HCT116 (cell line): Measurements from ENCODE around the gene LAPTM4A. TPM values are rescaled to one million over a fixed set of nuclear protein-coding genes. Genes with fewer than 3 reads are reported as not detected.

Experiments
- ATAC-seq: fragments of 200-7000 bp; cut with Tn5 transposase; 2 replicates; pipeline ENCODE4 v1.9.1; 2020; ENCODE audit warnings: mild to moderate bottlenecking, moderate library complexity
- BruUV-seq: library from RNA; stranded (reverse); fragments of 400-500 nt; replicated peaks from 2 replicates; lab custom pipeline; 2021; lab: Mats Ljungman, UMichigan
- CTCF ChIA-PET: fragments of 300-600 bp; sonication (Branson Sonifier 250); formaldehyde crosslinking; loops from one replicate; lab custom pipeline; 2021; ENCODE audit warnings: antibody characterized with exemption; lab: Charles Lee
- POLR2A ChIA-PET: fragments of 300-600, 350-600 bp; sonication (Branson Sonifier 250); formaldehyde crosslinking; loops from one replicate; lab custom pipeline; 2021; ENCODE audit warnings: antibody characterized with exemption; lab: Charles Lee
- RAD21 ChIA-PET, 2 experiments: fragments of 300-600 bp; sonication (Branson Sonifier 250); formaldehyde crosslinking; loops; one replicate each; lab custom pipeline; 2023; ENCODE audit warnings: low total read pairs in 2 of 2; ENCODE audit not compliant: uncharacterized antibody in 2 of 2, unreplicated experiment in 2 of 2, low non-redundant PET in 1 of 2; lab: Charles Lee
- DNase-seq: peaks from one replicate; pipeline ENCODE4 v3.0.0-alpha.2; 2010; ENCODE audit warnings: low read depth, low spot score
- H2AFZ ChIP-seq: fragments of 200-600 bp; shearing (Covaris generic), sonication (generic); 2 replicates; pipeline ENCODE4 v1.6.1; 2017; ENCODE audit warnings: low read depth, mixed run types, mixed read lengths, antibody characterized with exemption, low read length; ENCODE audit not compliant: poor library complexity, severe bottlenecking
- H3K27ac ChIP-seq: 2 replicates; pipeline ENCODE4 v1.5.1; 2012; ENCODE audit warnings: low read depth, low read length
- H3K27me3 ChIP-seq: fragments of 200-600 bp; sonication (generic); 2 replicates; pipeline ENCODE4 v1.6.1; 2016; ENCODE audit warnings: mixed run types, low read length, mixed read lengths; ENCODE audit not compliant: insufficient read depth
- H3K36me3 ChIP-seq, 2 experiments: fragments of 200-500 bp in 1 of 2; fragments of 200-600 bp in 1 of 2; sonication (Bioruptor generic) in 1 of 2; sonication (generic) in 1 of 2; 2 replicates each; pipeline versions ENCODE4 v1.5.1 to v1.6.1; 2014 to 2016; ENCODE audit warnings: low read length in 2 of 2, inconsistent platforms in 1 of 2, mixed read lengths in 1 of 2, mixed run types in 1 of 2; ENCODE audit not compliant: insufficient read depth in 2 of 2, control insufficient read depth in 1 of 2
- H3K4me1 ChIP-seq, 2 experiments: fragments of 200-600 bp in 1 of 2; sonication (generic) in 1 of 2; 2 replicates each; pipeline versions ENCODE4 v1.5.1 to v1.6.1; 2012 to 2017; ENCODE audit warnings: low read length in 2 of 2, inconsistent platforms in 1 of 2, mild to moderate bottlenecking in 1 of 2, mixed read lengths in 1 of 2, mixed run types in 1 of 2, moderate library complexity in 1 of 2; ENCODE audit not compliant: insufficient read depth in 2 of 2, control insufficient read depth in 1 of 2
- H3K4me2 ChIP-seq: fragments of 200-600 bp; sonication (generic); 2 replicates; pipeline ENCODE4 v1.6.1; 2017; ENCODE audit warnings: mixed run types, low read length, mixed read lengths
- H3K4me3 ChIP-seq, 2 experiments: fragments of 200-600 bp in 1 of 2; sonication (generic) in 1 of 2; replicated peaks in 1 of 2; 2 replicates each; pipeline ENCODE4 v1.5.1; 2011 to 2016; ENCODE audit warnings: low read length in 2 of 2, control low read depth in 1 of 2, low read depth in 1 of 2, mild to moderate bottlenecking in 1 of 2, mixed read lengths in 1 of 2, mixed run types in 1 of 2
- H3K79me2 ChIP-seq: fragments of 200-600 bp; sonication (generic); 2 replicates; pipeline ENCODE4 v1.6.1; 2017; ENCODE audit warnings: mild to moderate bottlenecking, mixed run types, low read length, moderate library complexity, mixed read lengths; ENCODE audit not compliant: insufficient read depth
- H3K9ac ChIP-seq: fragments of 200-600 bp; sonication (generic); 2 replicates; pipeline ENCODE4 v1.6.1; 2016; ENCODE audit warnings: low read length, mixed read lengths
- H3K9me2 ChIP-seq: fragments of 200-600 bp; sonication (generic), shearing (Covaris generic); 2 replicates; pipeline ENCODE4 v1.6.1; 2017; ENCODE audit warnings: mixed run types, mild to moderate bottlenecking, moderate library complexity; ENCODE audit not compliant: insufficient read depth
- H3K9me3 ChIP-seq, 2 experiments: fragments of 200-500 bp in 1 of 2; fragments of 200-600 bp in 1 of 2; sonication (Bioruptor generic) in 1 of 2; sonication (generic) in 1 of 2; 2 replicates each; pipeline ENCODE4 v1.6.1; 2014 to 2017; ENCODE audit warnings: low read length in 2 of 2, mixed read lengths in 2 of 2, inconsistent platforms in 1 of 2, low read depth in 1 of 2, mild to moderate bottlenecking in 1 of 2, mixed run types in 1 of 2, moderate library complexity in 1 of 2; ENCODE audit not compliant: control insufficient read depth in 1 of 2, insufficient read depth in 1 of 2
- H4K20me1 ChIP-seq: fragments of 200-600 bp; sonication (generic), shearing (Covaris generic); 2 replicates; pipeline ENCODE4 v1.6.1; 2017; ENCODE audit warnings: mixed run types, mild to moderate bottlenecking, moderate library complexity; ENCODE audit not compliant: insufficient read depth
- ATF3 ChIP-seq: IDR thresholded peaks from 2 replicates; pipeline ENCODE4 v1.6.1; 2012
- CBX3 ChIP-seq: IDR thresholded peaks from 2 replicates; pipeline ENCODE4 v1.6.1; 2012; ENCODE audit warnings: low read depth
- EZH2 ChIP-seq: fragments of 200-600 bp; sonication (generic); IDR thresholded peaks from 2 replicates; pipeline ENCODE4 v1.6.1; 2017; ENCODE audit warnings: antibody characterized with exemption, mixed run types
- EZH2phosphoT487 ChIP-seq: fragments of 200-600 bp; IDR thresholded peaks from 2 replicates; pipeline ENCODE4 v1.6.1; 2018; ENCODE audit warnings: antibody characterized with exemption, borderline replicate concordance
- FOSL1 ChIP-seq: IDR thresholded peaks from 2 replicates; pipeline ENCODE4 v1.6.1; 2012; ENCODE audit warnings: low read depth
- JUND ChIP-seq: IDR thresholded peaks from 2 replicates; pipeline ENCODE4 v1.6.1; 2012
- POLR2A ChIP-seq: IDR thresholded peaks from 2 replicates; pipeline ENCODE4 v1.7.0; 2011; ENCODE audit warnings: borderline replicate concordance; ENCODE audit not compliant: insufficient read depth, insufficient read length; ENCODE audit errors: extremely low read depth
- REST ChIP-seq: IDR thresholded peaks from 2 replicates; pipeline ENCODE4 v1.6.1; 2012; ENCODE audit warnings: low read depth
- SP1 ChIP-seq: IDR thresholded peaks from 2 replicates; pipeline ENCODE4 v1.6.1; 2012; ENCODE audit warnings: low read depth
- TCF7L2 ChIP-seq: IDR thresholded peaks from 2 replicates; pipeline ENCODE4 v1.7.0; 2011; ENCODE audit warnings: borderline replicate concordance, inconsistent platforms; ENCODE audit not compliant: insufficient read depth, insufficient read length; ENCODE audit errors: extremely low read depth
- YY1 ChIP-seq: IDR thresholded peaks from 2 replicates; pipeline ENCODE4 v1.6.1; 2011; ENCODE audit warnings: low read length, low read depth, moderate library complexity, mild to moderate bottlenecking; ENCODE audit not compliant: insufficient replicate concordance; ENCODE audit errors: extremely low read depth
- intact Hi-C: fragments of 100-400 bp; cut with micrococcal nuclease; formaldehyde crosslinking; loops from 2 replicates; pipeline ENCODE4 v1.10.0; 2022
- total RNA-seq: library from RNA; stranded (reverse); gene quantifications from one replicate; pipeline ENCODE4 v1.2.1, GENCODE V29; 2021; ENCODE audit not compliant: unreplicated experiment
- TF ChIP-seq, protein P1 (sequence below): IDR thresholded peaks from 2 replicates; pipeline ENCODE4 v1.6.1; 2012

Gene LAPTM4A
- total RNA-seq, 1 experiment from 2014 or later: 84.5 TPM

- Histone ChIP-seq H4K20me1 (no peaks in the 10 kb centered on the region), H3K27me3 (no peaks in the 10 kb centered on the region), H3K27ac (no peak overlapping the region), H3K79me2 (no peaks in the 10 kb centered on the region), H3K9me3 (no peaks in the 10 kb centered on the region), H3K4me2 (no peak overlapping the region), H2AFZ (no peak overlapping the region), H3K9me2 (no peaks in the 10 kb centered on the region), H3K36me3 (no peaks in the 10 kb centered on the region), H3K4me3 (no peak overlapping the region), H3K9ac (no peak overlapping the region), H3K4me1 (peaks cover 0 to 10% of the 10 kb centered on the region in 2 experiments; a peak in 3 of 4 replicates)
- BruUV-seq: no TSS peak
- ATAC-seq (no peak), DNase-seq (no peak)
- intact Hi-C loops: no loop called here
- RAD21 ChIA-PET: no interaction called here
- CTCF ChIA-PET: no interaction called here
- TF ChIP-seq POLR2A (no peak), REST (no peak), SP1 (no peak), JUND (no peak), EZH2phosphoT487 (no peak), YY1 (no peak), EZH2 (no peak), CBX3 (no peak), TCF7L2 (no peak), FOSL1 (no peak), ATF3 (no peak)
- TF ChIP-seq, protein P1, sequence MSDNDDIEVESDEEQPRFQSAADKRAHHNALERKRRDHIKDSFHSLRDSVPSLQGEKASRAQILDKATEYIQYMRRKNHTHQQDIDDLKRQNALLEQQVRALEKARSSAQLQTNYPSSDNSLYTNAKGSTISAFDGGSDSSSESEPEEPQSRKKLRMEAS: no peak
- POLR2A ChIA-PET: no interaction called here
Observed at GRCh38 chr2:20064421-20064820, 13.0 kb upstream of the LAPTM4A start.
